Muscle layer of colon (tissue), 2 donors: ENCODE data around the gene SYNPO2.
"Not testable (repeated sequence)": the region's sequence is repeated elsewhere in the genome, so short reads cannot be mapped to it uniquely, and the experiment has no call there.

Source experiments
- H3K27ac ChIP-seq: one replicate; pipeline ENCODE4 v1.7.0; 2013; ENCODE audit warnings: low read depth, mild to moderate bottlenecking, low read length, moderate library complexity
- H3K27me3 ChIP-seq, 2 donors: one replicate each; pipeline ENCODE4 v1.7.0; 2013; ENCODE audit warnings: low read length in 2 of 2, mild to moderate bottlenecking in 2 of 2; ENCODE audit not compliant: insufficient read depth in 2 of 2, control insufficient read depth in 1 of 2
- H3K36me3 ChIP-seq: one replicate; pipeline ENCODE4 v1.7.0; 2013; ENCODE audit warnings: mild to moderate bottlenecking, low read length; ENCODE audit not compliant: insufficient read depth
- H3K4me1 ChIP-seq: one replicate; pipeline ENCODE4 v1.7.0; 2013; ENCODE audit warnings: mild to moderate bottlenecking, low read length; ENCODE audit not compliant: insufficient read depth
- H3K4me3 ChIP-seq, 2 donors: one replicate each; pipeline ENCODE4 v1.7.0; 2013; ENCODE audit warnings: low read length in 2 of 2, low read depth in 1 of 2, mild to moderate bottlenecking in 1 of 2, moderate library complexity in 1 of 2
- H3K9ac ChIP-seq: one replicate; pipeline ENCODE4 v1.7.0; 2013; ENCODE audit warnings: low read length
- H3K9me3 ChIP-seq: one replicate; pipeline ENCODE4 v1.7.0; 2013; ENCODE audit warnings: mild to moderate bottlenecking, low read length
- donor health status: abdominal sarcoma.
- donor health status: Adenocarcinoma of cecum.

Gene SYNPO2

DNA sequence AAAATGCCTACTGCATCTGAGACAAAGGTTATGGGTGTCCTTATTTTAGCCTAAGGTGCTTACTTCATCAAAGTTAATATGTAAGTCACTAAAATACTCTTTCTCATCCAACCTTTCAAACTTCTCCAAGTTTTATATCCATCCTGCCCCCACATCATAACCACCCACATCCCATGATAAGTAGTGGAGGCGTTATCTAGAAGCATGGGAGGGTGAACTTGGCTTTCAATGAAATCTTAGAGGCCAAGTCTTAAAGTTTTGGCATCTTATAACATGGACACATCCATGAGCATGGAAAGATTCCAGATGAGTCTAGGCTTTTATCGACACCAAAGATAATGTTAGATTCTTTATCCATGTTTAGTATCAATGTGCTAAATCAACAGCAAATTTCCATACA is 29.9 kb upstream of the SYNPO2 start:
- H3K4me1 ChIP-seq: no peaks in the 10 kb centered on the region
- H3K27me3 ChIP-seq: no peaks in the 10 kb centered on the region
- no peak overlapping the region for H3K4me3 ChIP-seq
- no peak overlapping the region for H3K27ac ChIP-seq
- no peaks in the 10 kb centered on the region for H3K9me3 ChIP-seq
- H3K36me3 ChIP-seq: no peaks in the 10 kb centered on the region
- no peak overlapping the region for H3K9ac ChIP-seq

DNA sequence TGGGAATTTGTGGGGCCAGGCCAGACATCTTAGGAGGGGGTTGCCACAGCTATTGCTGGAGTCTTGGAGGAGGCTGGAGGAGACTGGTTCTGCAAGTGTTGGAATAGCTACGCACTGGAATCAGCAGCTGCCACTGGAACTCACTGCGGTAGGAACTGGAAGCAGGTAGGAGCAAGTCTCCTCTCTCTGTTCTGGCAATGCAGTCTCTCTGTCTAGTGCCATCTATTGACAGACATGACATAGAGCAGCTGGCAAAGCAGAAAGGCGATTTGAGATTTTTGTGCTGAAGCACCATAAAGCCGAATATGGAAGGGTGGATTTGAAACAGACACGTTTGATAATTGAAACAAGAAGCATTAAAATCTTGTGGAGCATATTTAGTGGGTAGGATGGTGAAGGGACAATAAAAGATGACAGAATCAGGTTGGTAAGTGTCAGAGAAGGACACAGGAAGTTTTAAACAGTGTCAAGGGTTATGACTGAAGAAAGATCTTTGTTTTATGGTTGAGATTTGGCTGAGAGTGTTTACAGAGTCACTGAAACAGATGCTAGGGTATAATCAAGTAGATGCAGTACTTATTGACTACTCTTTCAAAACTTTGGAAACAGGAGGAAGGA is 23.5 kb upstream of the SYNPO2 start:
- no peaks in the 10 kb centered on the region for H3K27me3 ChIP-seq
- peaks cover 7% of the 10 kb centered on the region for H3K4me1 ChIP-seq
- no peaks in the 10 kb centered on the region for H3K9me3 ChIP-seq
- H3K27ac ChIP-seq: no peak overlapping the region
- H3K4me3 ChIP-seq: no peak overlapping the region
- H3K9ac ChIP-seq: no peak overlapping the region
- no peaks in the 10 kb centered on the region for H3K36me3 ChIP-seq

DNA sequence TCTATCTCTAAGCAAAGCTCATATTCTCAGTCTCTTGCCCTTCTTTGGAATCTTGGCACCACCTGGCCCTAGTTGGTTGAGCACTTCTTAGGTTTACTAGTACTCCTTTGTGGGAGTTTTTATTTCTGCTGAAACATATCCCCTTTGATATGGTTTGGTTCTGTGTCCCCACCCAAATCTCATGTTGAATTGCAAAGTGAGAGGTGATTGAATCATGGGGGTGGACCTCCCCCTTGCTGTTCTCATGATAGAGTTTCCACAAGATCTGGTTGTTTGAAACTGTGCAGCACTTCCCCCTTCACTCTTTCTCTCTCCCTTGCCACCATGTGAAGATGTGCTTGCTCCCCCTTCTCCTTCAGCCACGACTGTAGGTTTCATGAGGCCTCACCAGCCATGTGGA is 22.2 kb upstream of the SYNPO2 start:
- no peak overlapping the region for H3K27ac ChIP-seq
- H3K4me1 ChIP-seq: peaks cover 8% of the 10 kb centered on the region
- H3K4me3 ChIP-seq: no peak overlapping the region
- no peaks in the 10 kb centered on the region for H3K36me3 ChIP-seq
- no peak overlapping the region for H3K9ac ChIP-seq
- H3K9me3 ChIP-seq: no peaks in the 10 kb centered on the region
- H3K27me3 ChIP-seq: no peaks in the 10 kb centered on the region

DNA sequence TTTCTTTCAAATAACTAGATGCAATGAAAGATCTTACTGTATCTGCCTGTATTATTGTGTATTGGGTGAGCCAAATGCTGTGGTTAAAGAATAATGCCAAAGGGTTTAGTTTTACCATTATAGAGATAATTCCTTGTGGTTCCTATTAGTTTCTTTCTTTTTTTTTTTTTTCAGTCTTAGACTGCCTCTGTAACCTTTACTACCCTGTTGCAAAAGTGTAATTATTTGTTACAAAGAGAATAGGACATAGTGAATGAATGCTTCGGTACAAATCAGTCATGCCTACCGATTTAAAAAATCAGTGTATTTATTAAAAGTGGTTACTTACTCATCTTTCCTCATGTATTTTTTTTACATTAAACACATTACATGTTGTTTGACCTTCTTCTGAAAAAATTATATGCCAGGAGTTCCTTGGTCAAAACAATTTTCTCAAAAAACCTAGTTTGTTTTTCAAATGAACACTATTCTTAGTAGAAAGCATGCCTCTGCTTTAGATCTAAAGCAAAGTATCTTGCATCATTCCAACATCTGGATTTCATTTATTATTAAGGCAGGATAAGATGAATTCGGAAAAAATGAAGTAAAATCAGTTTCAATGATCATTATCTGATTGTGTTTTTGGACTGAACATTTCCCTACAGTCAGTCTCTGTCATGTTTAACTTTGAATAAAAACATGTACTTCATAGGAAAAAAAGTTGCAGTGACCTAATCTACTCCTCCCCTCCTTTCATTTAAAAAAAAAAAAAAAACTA is 21.2 kb upstream of the SYNPO2 start:
- Histone ChIP-seq H3K36me3 (no peaks in the 10 kb centered on the region), H3K27ac (no peak overlapping the region), H3K4me3 (no peak overlapping the region), H3K4me1 (peaks cover 8% of the 10 kb centered on the region), H3K27me3 (no peaks in the 10 kb centered on the region), H3K9me3 (no peaks in the 10 kb centered on the region), H3K9ac (no peak overlapping the region)

DNA sequence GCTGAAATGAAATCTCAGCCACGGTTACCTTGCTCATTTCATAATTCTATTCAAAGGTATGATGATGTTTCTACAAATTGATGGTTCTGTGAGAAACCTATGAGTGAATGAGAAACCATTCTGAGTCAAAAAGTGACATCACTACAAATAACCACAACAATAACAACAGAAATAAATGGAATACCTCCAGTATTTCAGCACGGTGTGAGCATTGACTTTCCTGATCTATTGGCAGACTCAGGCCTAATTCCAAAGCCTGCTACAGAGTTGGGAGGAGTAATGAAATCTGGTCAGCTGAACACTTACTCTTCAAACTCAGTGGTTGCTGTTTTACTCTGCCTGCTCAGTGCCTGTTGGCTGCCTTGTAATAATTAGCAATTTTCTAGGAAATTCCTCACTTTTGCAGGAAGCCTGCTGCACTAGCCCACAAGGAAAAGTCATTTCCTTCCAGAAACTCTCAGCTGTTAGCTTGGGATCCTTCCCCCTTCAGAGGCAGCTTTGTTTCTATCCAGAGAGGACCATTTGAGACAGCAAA is 18.8 kb upstream of the SYNPO2 start:
- Histone ChIP-seq H3K9me3 (no peaks in the 10 kb centered on the region), H3K4me3 (no peak overlapping the region), H3K27ac (no peak overlapping the region), H3K36me3 (no peaks in the 10 kb centered on the region), H3K9ac (no peak overlapping the region), H3K4me1 (peaks cover 8% of the 10 kb centered on the region), H3K27me3 (no peaks in the 10 kb centered on the region)

DNA sequence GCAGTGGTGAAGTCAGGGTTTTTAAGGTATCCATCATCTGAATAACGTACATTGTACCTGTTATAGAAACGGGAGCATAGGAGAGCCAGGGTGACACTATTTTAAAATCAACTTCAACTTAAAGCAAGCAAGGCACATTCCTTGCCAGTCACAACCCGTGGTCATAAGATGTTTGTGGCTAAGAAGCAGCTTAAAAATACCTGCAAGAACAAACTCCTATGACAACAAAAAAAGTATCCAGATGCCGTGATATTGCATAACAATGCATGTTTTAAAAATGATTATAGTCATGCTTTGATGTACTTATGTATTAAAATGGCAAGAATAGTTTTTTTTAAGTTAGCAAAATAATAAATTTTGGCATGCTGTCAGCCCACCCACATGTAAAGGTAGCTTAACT is 16.5 kb upstream of the SYNPO2 start:
- H3K9me3 ChIP-seq: no peaks in the 10 kb centered on the region
- H3K27me3 ChIP-seq: no peaks in the 10 kb centered on the region
- no peak overlapping the region for H3K27ac ChIP-seq
- H3K36me3 ChIP-seq: no peaks in the 10 kb centered on the region
- peaks cover 8% of the 10 kb centered on the region for H3K4me1 ChIP-seq
- no peak overlapping the region for H3K4me3 ChIP-seq
- H3K9ac ChIP-seq: no peak overlapping the region

DNA sequence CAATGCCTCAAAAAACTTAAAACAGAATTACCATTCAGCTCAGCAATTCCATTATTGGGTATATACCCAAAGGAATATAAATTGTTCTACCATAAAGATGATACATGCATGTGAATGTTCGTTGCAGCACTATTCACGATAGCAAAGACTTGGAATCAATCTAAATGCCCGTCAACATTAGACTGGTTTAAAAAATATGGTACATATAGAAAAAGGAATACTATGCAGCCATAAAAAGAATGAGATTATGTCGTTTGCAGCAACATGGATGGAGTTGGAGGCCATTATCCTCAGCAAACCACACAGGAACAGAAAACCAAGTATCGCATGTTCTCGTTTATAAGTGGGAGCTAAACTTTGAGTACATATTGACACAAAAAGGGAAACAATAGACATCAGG is 10.9 kb upstream of the SYNPO2 start:
- no peak overlapping the region for H3K4me3 ChIP-seq
- no peaks in the 10 kb centered on the region for H3K4me1 ChIP-seq
- no peaks in the 10 kb centered on the region for H3K27me3 ChIP-seq
- H3K27ac ChIP-seq: no peak overlapping the region
- no peaks in the 10 kb centered on the region for H3K9me3 ChIP-seq
- H3K9ac ChIP-seq: no peak overlapping the region
- H3K36me3 ChIP-seq: no peaks in the 10 kb centered on the region

DNA sequence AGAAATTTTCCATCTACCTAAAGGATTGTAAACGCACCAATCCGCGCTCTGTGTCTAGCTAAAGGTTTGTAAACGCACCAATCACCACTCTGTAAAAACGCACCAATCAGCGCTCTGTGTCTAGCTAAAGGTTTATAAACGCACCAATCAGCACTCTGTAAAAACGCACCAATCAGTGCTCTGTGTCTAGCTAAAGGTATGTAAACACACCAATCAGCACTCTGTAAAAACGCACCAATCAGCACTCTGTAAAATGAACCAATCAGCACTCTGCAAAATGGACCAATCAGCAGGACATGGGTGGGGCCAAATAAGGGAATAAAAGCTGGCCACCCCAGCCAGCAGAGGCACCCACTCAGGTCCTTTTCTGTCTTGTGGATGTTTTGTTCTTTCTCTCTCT is 10.1 kb upstream of the SYNPO2 start:
- not testable (repeated sequence) for H3K27ac ChIP-seq, H3K9me3 ChIP-seq, H3K4me1 ChIP-seq, H3K36me3 ChIP-seq, H3K9ac ChIP-seq, H3K27me3 ChIP-seq, H3K4me3 ChIP-seq

DNA sequence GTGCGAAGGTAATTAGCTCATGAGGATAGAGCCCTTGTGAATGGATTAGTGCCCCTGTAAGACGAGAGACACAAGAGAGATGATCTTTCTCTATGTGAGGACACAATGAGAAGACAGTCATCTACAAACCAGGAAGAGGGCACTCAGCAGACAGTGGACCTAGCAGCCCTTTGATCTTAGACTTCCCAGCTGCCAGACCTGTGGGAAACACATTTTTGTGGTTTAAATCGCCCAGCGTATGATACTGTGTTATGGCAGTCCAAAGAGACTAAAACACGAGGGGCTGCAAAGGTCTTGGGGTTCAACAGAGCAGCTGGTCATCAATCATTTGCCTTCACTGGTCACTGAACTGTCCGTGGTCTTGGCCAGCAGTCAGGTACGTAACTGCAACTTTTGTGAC is 9.2 kb upstream of the SYNPO2 start:
- Histone ChIP-seq H3K27ac (no peak overlapping the region), H3K9ac (no peak overlapping the region), H3K9me3 (no peaks in the 10 kb centered on the region), H3K36me3 (no peaks in the 10 kb centered on the region), H3K4me1 (no peaks in the 10 kb centered on the region), H3K27me3 (no peaks in the 10 kb centered on the region), H3K4me3 (no peak overlapping the region)

DNA sequence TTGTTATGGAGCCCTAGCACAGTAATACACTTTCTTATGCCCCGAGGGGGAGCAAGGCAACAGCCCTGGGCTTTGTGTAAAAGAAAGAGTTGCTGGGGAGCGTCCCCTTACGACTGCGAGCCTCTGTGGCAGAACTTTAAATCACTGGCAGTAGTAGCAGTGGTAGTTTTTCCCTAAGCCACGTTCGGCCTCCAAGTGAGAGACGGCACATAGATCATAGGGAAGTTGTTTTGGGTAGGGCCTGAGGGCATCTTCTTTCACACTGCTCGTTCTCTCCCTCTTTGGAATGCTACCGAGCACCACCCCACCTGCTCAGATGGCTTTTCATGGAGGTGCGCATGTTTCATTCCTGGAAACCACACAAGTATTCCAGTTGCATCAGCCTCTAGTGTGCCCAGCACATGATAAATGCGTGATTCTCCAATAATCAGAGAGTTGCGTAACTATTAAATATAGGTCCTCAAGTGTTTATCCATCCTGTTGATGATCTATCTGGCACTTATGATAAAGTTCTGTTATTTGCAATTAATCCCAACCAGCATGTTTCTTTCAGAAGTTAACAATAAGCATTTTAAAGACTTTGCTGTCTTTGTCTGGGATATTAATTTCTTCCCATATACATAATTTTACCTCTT is 7.0 kb upstream of the SYNPO2 start:
- no peak overlapping the region for H3K9ac ChIP-seq
- no peaks in the 10 kb centered on the region for H3K27me3 ChIP-seq
- no peaks in the 10 kb centered on the region for H3K36me3 ChIP-seq
- no peaks in the 10 kb centered on the region for H3K4me1 ChIP-seq
- no peak overlapping the region for H3K4me3 ChIP-seq
- no peaks in the 10 kb centered on the region for H3K9me3 ChIP-seq
- H3K27ac ChIP-seq: peak overlapping the region; percentile 7

DNA sequence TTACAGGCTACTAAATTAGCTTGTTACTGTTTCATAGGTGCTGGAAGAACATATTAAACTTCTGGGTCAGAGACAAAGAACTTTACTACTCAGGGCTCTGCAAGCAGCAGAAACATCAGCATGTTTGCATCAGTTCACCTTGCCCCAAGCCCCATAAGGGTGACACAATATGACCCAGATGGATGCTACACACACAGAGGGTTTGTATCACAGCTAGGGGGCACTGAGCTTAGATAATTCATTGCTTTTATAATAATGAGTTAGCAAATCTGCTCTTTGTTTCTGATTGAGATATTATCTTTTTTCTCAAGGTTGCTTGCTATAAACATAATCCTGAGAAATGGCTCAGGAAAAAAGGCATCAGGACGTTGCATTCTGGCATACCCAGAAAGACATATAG is 4.8 kb upstream of the SYNPO2 start:
- H3K4me3 ChIP-seq: no peak overlapping the region

More for the DNA sequence above, 4.8 kb upstream of the SYNPO2 start:
- no peak overlapping the region for H3K9ac ChIP-seq
- no peaks in the 10 kb centered on the region for H3K36me3 ChIP-seq
- H3K27me3 ChIP-seq: no peaks in the 10 kb centered on the region
- H3K9me3 ChIP-seq: no peaks in the 10 kb centered on the region
- no peak overlapping the region for H3K27ac ChIP-seq
- no peaks in the 10 kb centered on the region for H3K4me1 ChIP-seq
